DOHH2 (cell line): ENCODE measurements around the gene MAP3K20.

Experiments used
- EZH2phosphoT487 ChIP-seq: fragments of 200-600 bp; sonication (generic); IDR thresholded peaks from 2 replicates; pipeline ENCODE4 v1.6.1; 2017; ENCODE audit warnings: borderline replicate concordance, mild to moderate bottlenecking, antibody characterized with exemption, low read length, moderate library complexity, mixed read lengths
- TF ChIP-seq, protein P1 (sequence below): fragments of 200-600 bp; sonication (generic); IDR thresholded peaks from one replicate; pipeline ENCODE4 v1.5.1; 2014; ENCODE audit warnings: antibody characterized with exemption, mild to moderate bottlenecking, low read depth, low read length; ENCODE audit not compliant: poor library complexity, severe bottlenecking

DNA sequence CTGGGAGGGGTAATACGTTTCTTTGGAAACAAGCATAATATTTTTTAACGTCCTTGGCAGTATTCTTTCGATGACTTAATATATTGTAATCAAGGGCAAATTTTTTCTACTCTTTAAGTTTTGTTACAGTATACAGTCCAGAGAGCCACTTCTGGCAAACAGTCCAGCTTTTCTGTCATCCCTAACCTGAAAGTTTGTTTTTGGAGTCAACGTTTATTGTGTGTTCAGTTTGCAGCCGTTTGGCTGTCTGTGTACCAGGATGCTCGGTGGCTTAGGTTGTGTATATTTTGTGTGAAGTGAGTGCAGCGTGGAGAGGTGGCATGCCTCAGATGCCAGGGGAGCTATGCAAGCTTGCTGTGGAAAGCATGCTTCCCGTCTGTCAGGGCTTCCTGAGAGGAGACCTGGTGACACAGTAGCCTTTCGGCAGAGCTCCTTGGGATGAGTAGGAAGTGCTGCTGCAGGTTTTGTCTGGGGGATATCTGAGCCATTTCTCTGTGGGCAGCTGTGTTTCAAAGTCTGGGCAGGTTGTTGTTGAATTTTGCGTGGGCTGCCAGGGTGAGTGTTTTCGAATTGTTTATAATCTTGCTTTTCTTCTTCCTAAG lies 14.7 kb downstream of the MAP3K20 start:
- TF ChIP-seq, protein P1, sequence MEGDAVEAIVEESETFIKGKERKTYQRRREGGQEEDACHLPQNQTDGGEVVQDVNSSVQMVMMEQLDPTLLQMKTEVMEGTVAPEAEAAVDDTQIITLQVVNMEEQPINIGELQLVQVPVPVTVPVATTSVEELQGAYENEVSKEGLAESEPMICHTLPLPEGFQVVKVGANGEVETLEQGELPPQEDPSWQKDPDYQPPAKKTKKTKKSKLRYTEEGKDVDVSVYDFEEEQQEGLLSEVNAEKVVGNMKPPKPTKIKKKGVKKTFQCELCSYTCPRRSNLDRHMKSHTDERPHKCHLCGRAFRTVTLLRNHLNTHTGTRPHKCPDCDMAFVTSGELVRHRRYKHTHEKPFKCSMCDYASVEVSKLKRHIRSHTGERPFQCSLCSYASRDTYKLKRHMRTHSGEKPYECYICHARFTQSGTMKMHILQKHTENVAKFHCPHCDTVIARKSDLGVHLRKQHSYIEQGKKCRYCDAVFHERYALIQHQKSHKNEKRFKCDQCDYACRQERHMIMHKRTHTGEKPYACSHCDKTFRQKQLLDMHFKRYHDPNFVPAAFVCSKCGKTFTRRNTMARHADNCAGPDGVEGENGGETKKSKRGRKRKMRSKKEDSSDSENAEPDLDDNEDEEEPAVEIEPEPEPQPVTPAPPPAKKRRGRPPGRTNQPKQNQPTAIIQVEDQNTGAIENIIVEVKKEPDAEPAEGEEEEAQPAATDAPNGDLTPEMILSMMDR = no peak
- no peak for TF ChIP-seq EZH2phosphoT487
